Astrocyte of the spinal cord (primary cell): ENCODE results near the gene PHF13.
"Not testable (repeated sequence)": the region's sequence is repeated elsewhere in the genome, so short reads cannot be mapped to it uniquely, and the experiment has no call there.

ENCODE experiments used
- DNase-seq: peaks from one replicate; pipeline ENCODE4 v3.0.0; 2011; ENCODE audit warnings: low read depth, low spot score
- H3K4me3 ChIP-seq: 2 replicates; pipeline ENCODE4 v1.5.1; 2011; ENCODE audit warnings: low read depth, mild to moderate bottlenecking, low read length, moderate library complexity
- in situ Hi-C: cut with HindIII; loops from 2 replicates; pipeline ENCODE4 v1.10.0; 2017; ENCODE audit warnings: low sequenced_read_pairs
- TF ChIP-seq, protein P1 (sequence below): IDR thresholded peaks from 2 replicates; pipeline ENCODE4 v1.5.1; 2012; ENCODE audit warnings: low read depth, mild to moderate bottlenecking, low read length, inconsistent platforms

Gene PHF13

DNA sequence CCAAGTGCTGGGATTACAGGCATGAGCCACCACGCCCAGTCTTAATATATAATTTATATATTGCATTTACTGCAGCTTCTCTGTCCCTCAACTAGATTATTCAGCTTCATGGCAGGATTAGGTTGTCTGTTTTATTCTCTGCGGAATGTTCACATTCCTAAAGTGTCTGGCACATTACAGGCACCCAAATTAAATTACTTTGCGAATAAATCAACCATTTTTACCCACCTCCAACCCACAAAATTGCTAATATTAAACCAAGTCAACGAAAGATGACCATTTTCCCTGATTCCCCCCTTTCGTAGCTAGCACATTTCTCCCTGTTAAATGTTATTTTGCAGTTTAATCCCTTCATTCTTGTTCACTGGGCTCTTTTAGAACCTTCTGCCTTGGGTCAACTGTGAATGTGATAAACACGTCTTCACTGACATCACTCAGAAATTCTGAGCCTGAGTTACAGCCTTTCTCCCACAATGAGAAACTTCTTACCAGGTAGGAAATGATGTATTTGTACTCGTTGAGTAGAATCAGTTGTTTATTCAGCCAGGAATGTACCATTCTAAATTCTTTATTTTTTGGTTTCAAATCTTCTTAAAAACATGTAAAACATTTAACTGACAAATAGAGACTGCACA lies 47.0 kb downstream of the PHF13 start:
- TF ChIP-seq, protein P1, sequence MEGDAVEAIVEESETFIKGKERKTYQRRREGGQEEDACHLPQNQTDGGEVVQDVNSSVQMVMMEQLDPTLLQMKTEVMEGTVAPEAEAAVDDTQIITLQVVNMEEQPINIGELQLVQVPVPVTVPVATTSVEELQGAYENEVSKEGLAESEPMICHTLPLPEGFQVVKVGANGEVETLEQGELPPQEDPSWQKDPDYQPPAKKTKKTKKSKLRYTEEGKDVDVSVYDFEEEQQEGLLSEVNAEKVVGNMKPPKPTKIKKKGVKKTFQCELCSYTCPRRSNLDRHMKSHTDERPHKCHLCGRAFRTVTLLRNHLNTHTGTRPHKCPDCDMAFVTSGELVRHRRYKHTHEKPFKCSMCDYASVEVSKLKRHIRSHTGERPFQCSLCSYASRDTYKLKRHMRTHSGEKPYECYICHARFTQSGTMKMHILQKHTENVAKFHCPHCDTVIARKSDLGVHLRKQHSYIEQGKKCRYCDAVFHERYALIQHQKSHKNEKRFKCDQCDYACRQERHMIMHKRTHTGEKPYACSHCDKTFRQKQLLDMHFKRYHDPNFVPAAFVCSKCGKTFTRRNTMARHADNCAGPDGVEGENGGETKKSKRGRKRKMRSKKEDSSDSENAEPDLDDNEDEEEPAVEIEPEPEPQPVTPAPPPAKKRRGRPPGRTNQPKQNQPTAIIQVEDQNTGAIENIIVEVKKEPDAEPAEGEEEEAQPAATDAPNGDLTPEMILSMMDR: no peak
- no peak for DNase-seq
- H3K4me3 ChIP-seq: no peak overlapping the region
- in situ Hi-C loops: no loop called here

DNA sequence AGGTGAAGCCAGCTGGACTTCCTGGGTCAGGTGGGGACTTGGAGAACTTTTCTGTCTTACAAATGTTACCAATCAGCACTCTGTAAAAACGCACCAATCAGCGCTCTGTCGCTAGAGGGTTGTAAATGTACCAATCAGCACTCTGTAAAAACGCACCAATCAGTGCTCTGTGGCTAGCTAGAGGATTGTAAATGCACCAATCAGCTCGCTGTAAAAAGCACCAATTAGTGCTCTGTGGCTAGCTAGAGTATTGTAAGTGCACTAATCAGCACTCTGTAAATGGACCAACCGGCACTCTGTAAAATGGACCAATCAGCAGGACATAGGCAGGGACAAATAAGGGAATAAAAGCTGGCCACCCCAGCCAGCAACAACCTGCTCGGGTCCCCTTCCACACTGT lies 48.9 kb downstream of the PHF13 start:
- in situ Hi-C loops, DNase-seq, H3K4me3 ChIP-seq: not testable (repeated sequence)

DNA sequence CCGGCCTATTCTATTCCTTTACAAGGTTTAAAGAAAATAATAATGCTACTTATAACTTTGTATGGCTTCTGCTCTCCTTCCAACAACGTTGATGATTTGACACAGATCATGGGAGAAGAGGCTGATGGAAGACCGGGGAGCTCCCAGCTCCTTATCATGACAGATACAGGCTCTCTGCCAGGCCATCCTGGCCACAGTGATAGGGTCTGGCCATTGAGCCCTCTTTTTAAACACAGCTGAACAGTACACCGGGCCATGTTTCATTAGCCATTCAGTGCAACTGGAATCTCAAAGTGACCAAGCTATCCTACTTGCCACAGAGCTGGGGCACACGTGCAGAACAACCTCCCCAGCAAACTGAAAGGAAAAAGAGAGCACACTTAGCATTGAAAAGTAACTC lies 53.2 kb downstream of the PHF13 start:
- no peak for DNase-seq
- H3K4me3 ChIP-seq: no peak overlapping the region
- TF ChIP-seq, protein P1: no peak
- in situ Hi-C loops: no loop called here

DNA sequence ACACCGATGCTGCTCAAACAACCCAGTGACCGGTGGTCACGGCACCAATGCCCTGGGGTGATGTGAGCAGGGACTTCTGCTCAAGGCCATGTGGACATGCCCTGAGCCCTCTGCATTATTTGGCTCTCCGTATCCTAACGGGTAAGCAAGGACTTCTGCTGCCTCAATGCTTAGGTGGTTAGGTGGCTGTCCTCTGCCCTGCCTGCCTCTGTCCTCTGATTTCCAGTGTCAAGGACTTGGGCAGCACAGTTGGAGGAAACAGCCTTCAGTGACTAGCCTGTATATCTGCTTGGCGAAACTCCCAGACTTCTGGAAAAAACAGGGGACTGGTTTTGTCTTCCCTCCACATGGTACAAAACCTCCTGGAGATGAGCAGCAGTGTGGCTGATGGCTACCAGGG lies 53.6 kb downstream of the PHF13 start:
- no peak for DNase-seq
- TF ChIP-seq, protein P1: no peak
- in situ Hi-C loops: no loop called here
- H3K4me3 ChIP-seq: no peak overlapping the region

DNA sequence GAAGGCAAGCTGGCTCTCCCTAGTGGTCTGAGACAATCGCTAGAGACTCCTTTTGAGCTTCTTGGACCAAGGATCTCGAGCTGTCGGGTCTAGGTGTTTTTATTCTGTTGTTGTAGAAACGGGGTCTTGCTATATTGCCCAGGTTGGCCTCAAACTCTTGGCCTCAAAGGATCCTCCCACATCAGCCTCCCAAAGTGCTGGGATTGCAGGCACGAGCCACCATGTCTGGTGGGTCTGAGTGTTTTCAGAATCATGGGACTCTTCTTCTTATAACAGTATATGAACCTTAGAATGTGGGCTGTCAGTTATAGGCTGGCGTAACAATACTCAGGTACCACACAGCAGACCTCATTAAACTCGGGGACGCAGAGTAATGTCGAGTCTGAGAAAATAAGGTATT lies 55.0 kb downstream of the PHF13 start:
- no peak overlapping the region for H3K4me3 ChIP-seq
- DNase-seq: no peak
- in situ Hi-C loops: no loop called here
- TF ChIP-seq, protein P1: no peak

DNA sequence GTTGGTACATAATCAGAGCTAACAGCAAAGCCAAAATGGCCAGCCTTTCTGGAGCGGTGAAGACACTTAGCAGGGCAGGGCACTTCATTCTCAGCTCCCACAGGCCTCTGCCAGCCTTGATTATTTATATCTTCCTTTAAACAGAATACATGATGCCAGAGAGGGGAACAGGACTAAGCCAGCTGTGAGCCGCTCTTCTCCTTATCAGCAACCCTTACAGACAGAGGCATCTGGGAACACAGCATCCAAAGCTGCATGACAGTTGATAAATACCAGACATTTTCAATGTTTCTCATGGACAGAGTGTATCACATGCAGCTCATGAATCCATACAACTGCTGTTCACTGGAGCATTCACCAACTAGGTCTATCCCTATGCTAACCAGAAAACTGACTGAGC lies 59.0 kb downstream of the PHF13 start:
- TF ChIP-seq, protein P1: no peak
- H3K4me3 ChIP-seq: no peak overlapping the region
- DNase-seq: no peak
- in situ Hi-C loops: no loop called here
